HepG2 (cell line): ENCODE results near the gene AKR1A1. TPM values are rescaled to one million over a fixed set of nuclear protein-coding genes. Genes with fewer than 3 reads are reported as not detected.

ENCODE experiments used
- ARHGAP35 ChIP-seq: sonication (generic); formaldehyde crosslinking; IDR thresholded peaks from 2 replicates; pipeline ENCODE4 v1.9.0; 2022; ENCODE audit warnings: mild to moderate bottlenecking, inconsistent platforms, moderate library complexity, missing genetic modification reagents, borderline replicate concordance
- ARNT2 ChIP-seq: sonication (generic); formaldehyde crosslinking; IDR thresholded peaks from 2 replicates; pipeline ENCODE4 v1.8.0; 2022; ENCODE audit warnings: mild to moderate bottlenecking, low read depth, missing genetic modification reagents, moderate library complexity
- CREB1 ChIP-seq, 2 experiments: fragments of 450-650 bp in 1 of 2; IDR thresholded peaks; 2 replicates each; pipeline ENCODE4 v1.6.1; 2016 to 2017; ENCODE audit warnings: control low read depth in 1 of 2, mild to moderate bottlenecking in 1 of 2, missing compliant biosample characterization in 1 of 2, missing genetic modification characterization in 1 of 2
- ELF3 ChIP-seq: IDR thresholded peaks from 2 replicates; pipeline ENCODE4 v1.6.1; 2016; ENCODE audit warnings: missing genetic modification reagents, missing compliant biosample characterization
- HDAC6 ChIP-seq: fragments of 200-600 bp; sonication (generic); IDR thresholded peaks from 2 replicates; pipeline ENCODE4 v1.7.0; 2017; ENCODE audit warnings: mild to moderate bottlenecking, antibody characterized with exemption, low read length, low read depth
- MATR3 ChIP-seq: sonication (generic); formaldehyde crosslinking; IDR thresholded peaks from 2 replicates; pipeline ENCODE4 v1.4.0; 2020; ENCODE audit warnings: missing genetic modification reagents
- MXD4 ChIP-seq: IDR thresholded peaks from 2 replicates; pipeline ENCODE4 v1.6.1; 2016; ENCODE audit warnings: mild to moderate bottlenecking, missing biosample characterization, missing genetic modification reagents
- NR2F2 ChIP-seq: IDR thresholded peaks from 2 replicates; pipeline ENCODE4 v1.6.1; 2012; ENCODE audit warnings: low read depth, inconsistent platforms, borderline replicate concordance
- NR3C1 ChIP-seq: sonication (generic); formaldehyde crosslinking; IDR thresholded peaks from 2 replicates; pipeline ENCODE4 v1.4.0; 2020; ENCODE audit warnings: missing genetic modification reagents
- SMAD3 ChIP-seq: sonication (generic); formaldehyde crosslinking; IDR thresholded peaks from 2 replicates; pipeline ENCODE4 v1.4.0; 2020; ENCODE audit warnings: missing genetic modification reagents
- SNAI1 ChIP-seq: sonication (generic); formaldehyde crosslinking; IDR thresholded peaks from 2 replicates; pipeline ENCODE4 v1.5.0; 2020; ENCODE audit warnings: mild to moderate bottlenecking, missing genetic modification reagents, borderline replicate concordance
- SNRNP70 ChIP-seq: fragments of 200-400 bp; formaldehyde crosslinking; IDR thresholded peaks from 2 replicates; pipeline ENCODE4 v1.6.1; 2017; ENCODE audit warnings: mild to moderate bottlenecking, low read depth, low read length, moderate library complexity
- SOX13 ChIP-seq, 3 experiments: fragments of 450-650 bp in 1 of 3; sonication (generic) in 1 of 3; formaldehyde crosslinking in 1 of 3; IDR thresholded peaks in 2 of 3; conservative IDR thresholded peaks in 1 of 3; 2 replicates each; pipeline versions ENCODE4 v1.5.0 to v1.6.1; 2016 to 2020; ENCODE audit warnings: antibody characterized with exemption in 1 of 3, mild to moderate bottlenecking in 1 of 3, missing compliant biosample characterization in 1 of 3, missing genetic modification reagents in 1 of 3, moderate library complexity in 1 of 3
- SP2 ChIP-seq: sonication (generic); formaldehyde crosslinking; IDR thresholded peaks from 2 replicates; pipeline ENCODE4 v1.5.1; 2020; ENCODE audit warnings: mild to moderate bottlenecking, missing genetic modification reagents
- ZNF138 ChIP-seq: sonication (generic); formaldehyde crosslinking; IDR thresholded peaks from 2 replicates; pipeline ENCODE4 v1.5.0; 2020; ENCODE audit warnings: mild to moderate bottlenecking, low read depth, missing genetic modification reagents
- ZNF382 ChIP-seq: sonication (generic); formaldehyde crosslinking; IDR thresholded peaks from 2 replicates; pipeline ENCODE4 v1.5.0; 2020; ENCODE audit warnings: missing genetic modification reagents, mild to moderate bottlenecking, borderline replicate concordance
- polyA plus RNA-seq, 8 experiments: library from polyadenylated mRNA; depleted of rRNA in 3 of 8; stranded (reverse) in 7 of 8; unstranded in 1 of 8; fragments of >200 nt; fragmentation: Illumina TruSeq in 4 of 8; extraction: Trizol in 4 of 8; gene quantifications; 2 replicates each; pipeline versions ENCODE4 v1.2.1 to v1.2.3, GENCODE V29; 2011 to 2016; ENCODE audit warnings: low read depth in 4 of 8, missing spikeins in 1 of 8, mixed read lengths in 1 of 8; ENCODE audit not compliant: insufficient read depth in 1 of 8
- total RNA-seq, 5 experiments: library from RNA; depleted of rRNA; stranded (reverse); fragments of >200 nt; fragmentation: Illumina TruSeq; extraction: Trizol; gene quantifications; 2 replicates each; pipeline ENCODE4 v1.2.3, GENCODE V29; 2016; ENCODE audit warnings: low read depth in 1 of 5
- TF ChIP-seq, protein P1 (sequence below): sonication (generic); formaldehyde crosslinking; IDR thresholded peaks from 2 replicates; pipeline ENCODE4 v1.8.1; 2023; ENCODE audit warnings: missing genetic modification reagents, mild to moderate bottlenecking, borderline replicate concordance
- TF ChIP-seq, protein P2 (sequence below), 2 experiments: sonication (generic) in 1 of 2; formaldehyde crosslinking in 1 of 2; IDR thresholded peaks; 2 replicates each; pipeline versions ENCODE4 v1.5.1 to v1.6.1; 2011 to 2020; ENCODE audit warnings: borderline replicate concordance in 1 of 2, low read depth in 1 of 2, low read length in 1 of 2, mild to moderate bottlenecking in 1 of 2, missing genetic modification reagents in 1 of 2, moderate library complexity in 1 of 2
- TF ChIP-seq, protein P3 (sequence below): sonication (generic); formaldehyde crosslinking; IDR thresholded peaks from 2 replicates; pipeline ENCODE4 v1.4.0; 2020; ENCODE audit warnings: missing genetic modification reagents
- TF ChIP-seq, protein P4 (sequence below): sonication (generic); formaldehyde crosslinking; IDR thresholded peaks from 2 replicates; pipeline ENCODE4 v1.5.0; 2020; ENCODE audit warnings: mild to moderate bottlenecking, missing genetic modification reagents
- TF ChIP-seq, protein P5 (sequence below): IDR thresholded peaks from 2 replicates; pipeline ENCODE4 v1.6.1; 2016; ENCODE audit warnings: missing genetic modification reagents, missing compliant biosample characterization
- TF ChIP-seq, protein P6 (sequence below): sonication (generic); formaldehyde crosslinking; IDR thresholded peaks from 2 replicates; pipeline ENCODE4 v1.4.0; 2020; ENCODE audit warnings: missing genetic modification reagents

AKR1A1 gene
- total and polyA plus RNA-seq, 2 of the 13 experiments (the other 11 are each of a cell fraction or from before 2014, with no cell fraction given), result 181 to 217 TPM

DNA sequence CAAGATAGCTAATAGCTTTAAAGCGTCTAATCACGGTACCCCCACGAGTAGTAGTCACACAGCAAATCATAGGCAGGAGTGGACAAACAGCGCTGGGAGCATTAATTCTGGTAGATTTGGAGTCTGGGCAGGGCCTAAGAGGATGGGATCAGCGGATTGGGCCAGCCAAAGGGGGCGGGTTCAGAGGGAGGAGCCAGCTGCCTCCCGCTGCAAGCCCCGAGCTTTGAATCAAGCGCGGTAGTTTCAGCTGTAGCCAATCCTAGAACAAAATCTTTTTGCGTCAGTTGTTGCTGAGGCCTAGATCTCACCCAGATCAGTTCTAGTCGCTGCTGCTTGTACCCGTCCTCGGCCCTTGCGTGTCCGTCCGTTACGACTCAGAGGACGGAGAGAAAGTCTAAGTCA lies 32.6 kb downstream of the AKR1A1 start (continued):
- 0 out of 2 replicates have a peak, but pooled peaks have one; percentile 7 for TF ChIP-seq ARHGAP35 (CRISPR knock-in tag)
- TF ChIP-seq HDAC6, result no peak
- no peak for TF ChIP-seq NR3C1 (CRISPR knock-in tag)
- TF ChIP-seq, protein P1, sequence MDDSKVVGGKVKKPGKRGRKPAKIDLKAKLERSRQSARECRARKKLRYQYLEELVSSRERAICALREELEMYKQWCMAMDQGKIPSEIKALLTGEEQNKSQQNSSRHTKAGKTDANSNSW (CRISPR knock-in tag), result no peak
- TF ChIP-seq MXD4 (CRISPR knock-in tag), result no peak
- 0 out of 2 replicates have a peak, but pooled peaks have one; percentile 10 for TF ChIP-seq ELF3 (CRISPR knock-in tag)
- TF ChIP-seq, protein P2, sequence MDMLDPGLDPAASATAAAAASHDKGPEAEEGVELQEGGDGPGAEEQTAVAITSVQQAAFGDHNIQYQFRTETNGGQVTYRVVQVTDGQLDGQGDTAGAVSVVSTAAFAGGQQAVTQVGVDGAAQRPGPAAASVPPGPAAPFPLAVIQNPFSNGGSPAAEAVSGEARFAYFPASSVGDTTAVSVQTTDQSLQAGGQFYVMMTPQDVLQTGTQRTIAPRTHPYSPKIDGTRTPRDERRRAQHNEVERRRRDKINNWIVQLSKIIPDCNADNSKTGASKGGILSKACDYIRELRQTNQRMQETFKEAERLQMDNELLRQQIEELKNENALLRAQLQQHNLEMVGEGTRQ (IDR thresholded peaks at IDR 0.05; ENCODE audit: low read depth, low read length), result no peak
- TF ChIP-seq, protein P2 (CRISPR knock-in tag; IDR thresholded peaks at IDR 0.05; ENCODE audit: borderline replicate concordance), result no peak
- TF ChIP-seq CREB1 (IDR thresholded peaks at IDR 0.05), result peak; percentile 88
- peak; percentile 99 for TF ChIP-seq CREB1 (CRISPR knock-in tag; IDR thresholded peaks at IDR 0.05)
- TF ChIP-seq SNAI1 (CRISPR knock-in tag), result no peak
- TF ChIP-seq, protein P3, sequence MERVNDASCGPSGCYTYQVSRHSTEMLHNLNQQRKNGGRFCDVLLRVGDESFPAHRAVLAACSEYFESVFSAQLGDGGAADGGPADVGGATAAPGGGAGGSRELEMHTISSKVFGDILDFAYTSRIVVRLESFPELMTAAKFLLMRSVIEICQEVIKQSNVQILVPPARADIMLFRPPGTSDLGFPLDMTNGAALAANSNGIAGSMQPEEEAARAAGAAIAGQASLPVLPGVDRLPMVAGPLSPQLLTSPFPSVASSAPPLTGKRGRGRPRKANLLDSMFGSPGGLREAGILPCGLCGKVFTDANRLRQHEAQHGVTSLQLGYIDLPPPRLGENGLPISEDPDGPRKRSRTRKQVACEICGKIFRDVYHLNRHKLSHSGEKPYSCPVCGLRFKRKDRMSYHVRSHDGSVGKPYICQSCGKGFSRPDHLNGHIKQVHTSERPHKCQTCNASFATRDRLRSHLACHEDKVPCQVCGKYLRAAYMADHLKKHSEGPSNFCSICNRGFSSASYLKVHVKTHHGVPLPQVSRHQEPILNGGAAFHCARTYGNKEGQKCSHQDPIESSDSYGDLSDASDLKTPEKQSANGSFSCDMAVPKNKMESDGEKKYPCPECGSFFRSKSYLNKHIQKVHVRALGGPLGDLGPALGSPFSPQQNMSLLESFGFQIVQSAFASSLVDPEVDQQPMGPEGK (CRISPR knock-in tag), result no peak
- TF ChIP-seq, protein P4, sequence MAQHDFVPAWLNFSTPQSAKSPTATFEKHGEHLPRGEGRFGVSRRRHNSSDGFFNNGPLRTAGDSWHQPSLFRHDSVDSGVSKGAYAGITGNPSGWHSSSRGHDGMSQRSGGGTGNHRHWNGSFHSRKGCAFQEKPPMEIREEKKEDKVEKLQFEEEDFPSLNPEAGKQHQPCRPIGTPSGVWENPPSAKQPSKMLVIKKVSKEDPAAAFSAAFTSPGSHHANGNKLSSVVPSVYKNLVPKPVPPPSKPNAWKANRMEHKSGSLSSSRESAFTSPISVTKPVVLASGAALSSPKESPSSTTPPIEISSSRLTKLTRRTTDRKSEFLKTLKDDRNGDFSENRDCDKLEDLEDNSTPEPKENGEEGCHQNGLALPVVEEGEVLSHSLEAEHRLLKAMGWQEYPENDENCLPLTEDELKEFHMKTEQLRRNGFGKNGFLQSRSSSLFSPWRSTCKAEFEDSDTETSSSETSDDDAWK (CRISPR knock-in tag), result no peak
- TF ChIP-seq NR2F2, result no peak
- TF ChIP-seq, protein P5, sequence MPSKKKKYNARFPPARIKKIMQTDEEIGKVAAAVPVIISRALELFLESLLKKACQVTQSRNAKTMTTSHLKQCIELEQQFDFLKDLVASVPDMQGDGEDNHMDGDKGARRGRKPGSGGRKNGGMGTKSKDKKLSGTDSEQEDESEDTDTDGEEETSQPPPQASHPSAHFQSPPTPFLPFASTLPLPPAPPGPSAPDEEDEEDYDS, result no peak
- TF ChIP-seq ZNF382 (CRISPR knock-in tag), result no peak
- no peak for TF ChIP-seq ZNF138 (CRISPR knock-in tag)
- TF ChIP-seq SNRNP70, result no peak
- TF ChIP-seq, protein P6, sequence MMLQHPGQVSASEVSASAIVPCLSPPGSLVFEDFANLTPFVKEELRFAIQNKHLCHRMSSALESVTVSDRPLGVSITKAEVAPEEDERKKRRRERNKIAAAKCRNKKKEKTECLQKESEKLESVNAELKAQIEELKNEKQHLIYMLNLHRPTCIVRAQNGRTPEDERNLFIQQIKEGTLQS (CRISPR knock-in tag), result no peak
- no peak for TF ChIP-seq SMAD3
- no peak for TF ChIP-seq ARNT2 (CRISPR knock-in tag)
- no peak for TF ChIP-seq SOX13 (IDR thresholded peaks at IDR 0.05)
- TF ChIP-seq SOX13 (CRISPR knock-in tag; conservative IDR thresholded peaks at IDR 0.05 in 1 of 2, IDR thresholded peaks at IDR 0.05 in 1 of 2), result no peak
- TF ChIP-seq MATR3 (CRISPR knock-in tag), result no peak
- no peak for TF ChIP-seq SP2 (CRISPR knock-in tag)
